HCT116 (cell line): ENCODE data around the gene TMEM51. TPM values are rescaled to one million over a fixed set of nuclear protein-coding genes. Genes with fewer than 3 reads are reported as not detected.

Experiments
- ATAC-seq: fragments of 200-7000 bp; cut with Tn5 transposase; 2 replicates; pipeline ENCODE4 v1.9.1; 2020; ENCODE audit warnings: mild to moderate bottlenecking, moderate library complexity
- BruUV-seq: library from RNA; stranded (reverse); fragments of 400-500 nt; replicated peaks from 2 replicates; lab custom pipeline; 2021; lab: Mats Ljungman, UMichigan
- CTCF ChIA-PET: fragments of 300-600 bp; sonication (Branson Sonifier 250); formaldehyde crosslinking; loops from one replicate; lab custom pipeline; 2021; ENCODE audit warnings: antibody characterized with exemption; lab: Charles Lee
- POLR2A ChIA-PET: fragments of 300-600, 350-600 bp; sonication (Branson Sonifier 250); formaldehyde crosslinking; loops from one replicate; lab custom pipeline; 2021; ENCODE audit warnings: antibody characterized with exemption; lab: Charles Lee
- RAD21 ChIA-PET, 2 experiments: fragments of 300-600 bp; sonication (Branson Sonifier 250); formaldehyde crosslinking; loops; one replicate each; lab custom pipeline; 2023; ENCODE audit warnings: low total read pairs in 2 of 2; ENCODE audit not compliant: uncharacterized antibody in 2 of 2, unreplicated experiment in 2 of 2, low non-redundant PET in 1 of 2; lab: Charles Lee
- DNase-seq: peaks from one replicate; pipeline ENCODE4 v3.0.0-alpha.2; 2010; ENCODE audit warnings: low read depth, low spot score
- H2AFZ ChIP-seq: fragments of 200-600 bp; shearing (Covaris generic), sonication (generic); 2 replicates; pipeline ENCODE4 v1.6.1; 2017; ENCODE audit warnings: low read depth, mixed run types, mixed read lengths, antibody characterized with exemption, low read length; ENCODE audit not compliant: poor library complexity, severe bottlenecking
- H3K27ac ChIP-seq: 2 replicates; pipeline ENCODE4 v1.5.1; 2012; ENCODE audit warnings: low read depth, low read length
- H3K27me3 ChIP-seq: fragments of 200-600 bp; sonication (generic); 2 replicates; pipeline ENCODE4 v1.6.1; 2016; ENCODE audit warnings: mixed run types, low read length, mixed read lengths; ENCODE audit not compliant: insufficient read depth
- H3K36me3 ChIP-seq, 2 experiments: fragments of 200-500 bp in 1 of 2; fragments of 200-600 bp in 1 of 2; sonication (Bioruptor generic) in 1 of 2; sonication (generic) in 1 of 2; 2 replicates each; pipeline versions ENCODE4 v1.5.1 to v1.6.1; 2014 to 2016; ENCODE audit warnings: low read length in 2 of 2, inconsistent platforms in 1 of 2, mixed read lengths in 1 of 2, mixed run types in 1 of 2; ENCODE audit not compliant: insufficient read depth in 2 of 2, control insufficient read depth in 1 of 2
- H3K4me1 ChIP-seq, 2 experiments: fragments of 200-600 bp in 1 of 2; sonication (generic) in 1 of 2; 2 replicates each; pipeline versions ENCODE4 v1.5.1 to v1.6.1; 2012 to 2017; ENCODE audit warnings: low read length in 2 of 2, inconsistent platforms in 1 of 2, mild to moderate bottlenecking in 1 of 2, mixed read lengths in 1 of 2, mixed run types in 1 of 2, moderate library complexity in 1 of 2; ENCODE audit not compliant: insufficient read depth in 2 of 2, control insufficient read depth in 1 of 2
- H3K4me2 ChIP-seq: fragments of 200-600 bp; sonication (generic); 2 replicates; pipeline ENCODE4 v1.6.1; 2017; ENCODE audit warnings: mixed run types, low read length, mixed read lengths
- H3K4me3 ChIP-seq, 2 experiments: fragments of 200-600 bp in 1 of 2; sonication (generic) in 1 of 2; replicated peaks in 1 of 2; 2 replicates each; pipeline ENCODE4 v1.5.1; 2011 to 2016; ENCODE audit warnings: low read length in 2 of 2, control low read depth in 1 of 2, low read depth in 1 of 2, mild to moderate bottlenecking in 1 of 2, mixed read lengths in 1 of 2, mixed run types in 1 of 2
- H3K79me2 ChIP-seq: fragments of 200-600 bp; sonication (generic); 2 replicates; pipeline ENCODE4 v1.6.1; 2017; ENCODE audit warnings: mild to moderate bottlenecking, mixed run types, low read length, moderate library complexity, mixed read lengths; ENCODE audit not compliant: insufficient read depth
- H3K9ac ChIP-seq: fragments of 200-600 bp; sonication (generic); 2 replicates; pipeline ENCODE4 v1.6.1; 2016; ENCODE audit warnings: low read length, mixed read lengths
- H3K9me2 ChIP-seq: fragments of 200-600 bp; sonication (generic), shearing (Covaris generic); 2 replicates; pipeline ENCODE4 v1.6.1; 2017; ENCODE audit warnings: mixed run types, mild to moderate bottlenecking, moderate library complexity; ENCODE audit not compliant: insufficient read depth
- H3K9me3 ChIP-seq, 2 experiments: fragments of 200-500 bp in 1 of 2; fragments of 200-600 bp in 1 of 2; sonication (Bioruptor generic) in 1 of 2; sonication (generic) in 1 of 2; 2 replicates each; pipeline ENCODE4 v1.6.1; 2014 to 2017; ENCODE audit warnings: low read length in 2 of 2, mixed read lengths in 2 of 2, inconsistent platforms in 1 of 2, low read depth in 1 of 2, mild to moderate bottlenecking in 1 of 2, mixed run types in 1 of 2, moderate library complexity in 1 of 2; ENCODE audit not compliant: control insufficient read depth in 1 of 2, insufficient read depth in 1 of 2
- H4K20me1 ChIP-seq: fragments of 200-600 bp; sonication (generic), shearing (Covaris generic); 2 replicates; pipeline ENCODE4 v1.6.1; 2017; ENCODE audit warnings: mixed run types, mild to moderate bottlenecking, moderate library complexity; ENCODE audit not compliant: insufficient read depth
- CBX3 ChIP-seq: IDR thresholded peaks from 2 replicates; pipeline ENCODE4 v1.6.1; 2012; ENCODE audit warnings: low read depth
- CEBPB ChIP-seq: IDR thresholded peaks from 2 replicates; pipeline ENCODE4 v1.6.1; 2012; ENCODE audit warnings: low read depth
- CTCF ChIP-seq, 3 experiments: fragments of 200-600 bp in 1 of 3; sonication (generic) in 1 of 3; IDR thresholded peaks in 2 of 3; conservative IDR thresholded peaks in 1 of 3; 2 replicates each; pipeline ENCODE4 v1.5.1; 2012 to 2017; ENCODE audit warnings: low read depth in 2 of 3, low read length in 2 of 3, antibody characterized with exemption in 1 of 3, borderline replicate concordance in 1 of 3, control low read depth in 1 of 3, mild to moderate bottlenecking in 1 of 3, mixed read lengths in 1 of 3, mixed run types in 1 of 3, moderate library complexity in 1 of 3; ENCODE audit not compliant: insufficient read depth in 1 of 3
- ELF1 ChIP-seq: IDR thresholded peaks from 2 replicates; pipeline ENCODE4 v1.6.1; 2012; ENCODE audit warnings: low read depth, borderline replicate concordance
- EZH2phosphoT487 ChIP-seq: fragments of 200-600 bp; IDR thresholded peaks from 2 replicates; pipeline ENCODE4 v1.6.1; 2018; ENCODE audit warnings: antibody characterized with exemption, borderline replicate concordance
- FOSL1 ChIP-seq: IDR thresholded peaks from 2 replicates; pipeline ENCODE4 v1.6.1; 2012; ENCODE audit warnings: low read depth
- JUND ChIP-seq: IDR thresholded peaks from 2 replicates; pipeline ENCODE4 v1.6.1; 2012
- MAX ChIP-seq: IDR thresholded peaks from 2 replicates; pipeline ENCODE4 v1.6.1; 2012
- POLR2A ChIP-seq: IDR thresholded peaks from 2 replicates; pipeline ENCODE4 v1.7.0; 2011; ENCODE audit warnings: borderline replicate concordance; ENCODE audit not compliant: insufficient read depth, insufficient read length; ENCODE audit errors: extremely low read depth
- POLR2AphosphoS5 ChIP-seq: IDR thresholded peaks from 2 replicates; pipeline ENCODE4 v1.6.1; 2011; ENCODE audit warnings: mild to moderate bottlenecking, low read depth, low read length, moderate library complexity
- RAD21 ChIP-seq: IDR thresholded peaks from 2 replicates; pipeline ENCODE4 v1.6.1; 2012; ENCODE audit warnings: low read depth, mild to moderate bottlenecking
- REST ChIP-seq: IDR thresholded peaks from 2 replicates; pipeline ENCODE4 v1.6.1; 2012; ENCODE audit warnings: low read depth
- SIN3A ChIP-seq: IDR thresholded peaks from 2 replicates; pipeline ENCODE4 v1.6.1; 2012; ENCODE audit warnings: low read depth
- SP1 ChIP-seq: IDR thresholded peaks from 2 replicates; pipeline ENCODE4 v1.6.1; 2012; ENCODE audit warnings: low read depth
- SRF ChIP-seq: IDR thresholded peaks from 2 replicates; pipeline ENCODE4 v1.6.1; 2012; ENCODE audit warnings: low read depth
- TCF7L2 ChIP-seq: IDR thresholded peaks from 2 replicates; pipeline ENCODE4 v1.7.0; 2011; ENCODE audit warnings: borderline replicate concordance, inconsistent platforms; ENCODE audit not compliant: insufficient read depth, insufficient read length; ENCODE audit errors: extremely low read depth
- YY1 ChIP-seq: IDR thresholded peaks from 2 replicates; pipeline ENCODE4 v1.6.1; 2011; ENCODE audit warnings: low read length, low read depth, moderate library complexity, mild to moderate bottlenecking; ENCODE audit not compliant: insufficient replicate concordance; ENCODE audit errors: extremely low read depth
- ZBTB33 ChIP-seq: IDR thresholded peaks from 2 replicates; pipeline ENCODE4 v1.6.1; 2011; ENCODE audit warnings: mild to moderate bottlenecking, low read length, moderate library complexity; ENCODE audit not compliant: insufficient replicate concordance; ENCODE audit errors: extremely low read depth
- ZFX ChIP-seq: fragments of 450-650 bp; IDR thresholded peaks from 2 replicates; pipeline ENCODE4 v1.6.1; 2017
- ZNF274 ChIP-seq: fragments of 200-500 bp; sonication (Bioruptor generic); IDR thresholded peaks from 2 replicates; pipeline ENCODE4 v1.6.1; 2014; ENCODE audit warnings: mild to moderate bottlenecking, low read depth, low read length, inconsistent platforms
- intact Hi-C: fragments of 100-400 bp; cut with micrococcal nuclease; formaldehyde crosslinking; loops from 2 replicates; pipeline ENCODE4 v1.10.0; 2022
- total RNA-seq: library from RNA; stranded (reverse); gene quantifications from one replicate; pipeline ENCODE4 v1.2.1, GENCODE V29; 2021; ENCODE audit not compliant: unreplicated experiment

The TMEM51 gene
- total RNA-seq, 1 experiment from 2014 or later: 16.6 TPM

GRCh38 chr1:15226388-15227255 is 73.1 kb downstream of the TMEM51 start:
- intact Hi-C loops: no loop called here
- no peaks in the 10 kb centered on the region for H3K27me3 ChIP-seq
- no peaks in the 10 kb centered on the region for H3K9me2 ChIP-seq
- ChIA-PET POLR2A (no interaction called here), CTCF (no interaction called here), RAD21 (no interaction called here)
- H3K36me3 ChIP-seq: no peaks in the 10 kb centered on the region
- no peak overlapping the region for H2AFZ ChIP-seq
- TF ChIP-seq POLR2A (no peak), SP1 (no peak), REST (no peak), CTCF (IDR thresholded peaks at IDR 0.05 in 2 of 3, conservative IDR thresholded peaks at IDR 0.05 in 1 of 3; ENCODE audit: borderline replicate concordance in 1 of 3, insufficient read depth in 1 of 3, low read depth in 2 of 3, low read length in 2 of 3) (no peak), ZNF274 (no peak), RAD21 (no peak), MAX (no peak), CEBPB (no peak), FOSL1 (no peak), ELF1 (no peak), SRF (no peak), ZBTB33 (no peak), ZFX (no peak), TCF7L2 (no peak), SIN3A (no peak), YY1 (no peak), EZH2phosphoT487 (no peak), JUND (no peak), CBX3 (no peak), POLR2AphosphoS5 (no peak)
- H3K9me3 ChIP-seq: no peaks in the 10 kb centered on the region
- no peak overlapping the region for H3K4me2 ChIP-seq
- no peaks in the 10 kb centered on the region for H3K79me2 ChIP-seq
- DNase-seq (no peak), ATAC-seq (no peak)
- H4K20me1 ChIP-seq: no peaks in the 10 kb centered on the region
- H3K4me1 ChIP-seq: peaks cover 0 to 27% of the 10 kb centered on the region in 2 experiments; a peak in 2 of 4 replicates
- no peak overlapping the region for H3K27ac ChIP-seq
- BruUV-seq: no TSS peak
- H3K4me3 ChIP-seq: no peak overlapping the region
- H3K9ac ChIP-seq: no peak overlapping the region
